Nephron (organoid): ENCODE data around the gene AGAP1.
A peak's percentile ranks its signal among the peaks of the same experiment; 100 is the strongest.

Experiments
- H3K27ac Mint-ChIP-seq, 3 experiments: 2 replicates each; pipeline ENCODE4 v1.8.0; 2020; ENCODE audit warnings: mixed read lengths in 3 of 3, mild to moderate bottlenecking in 2 of 3, moderate library complexity in 1 of 3
- H3K27me3 Mint-ChIP-seq: 2 replicates; pipeline ENCODE4 v1.8.0; 2021; ENCODE audit warnings: low read depth, mild to moderate bottlenecking, moderate library complexity, mixed read lengths
- H3K36me3 Mint-ChIP-seq: 2 replicates; pipeline ENCODE4 v1.8.0; 2020; ENCODE audit warnings: low read depth, mixed read lengths
- H3K4me1 Mint-ChIP-seq: 2 replicates; pipeline ENCODE4 v1.8.0; 2020; ENCODE audit warnings: mixed read lengths
- H3K4me3 Mint-ChIP-seq, 3 experiments: 2 replicates each; pipeline ENCODE4 v1.8.0; 2020; ENCODE audit warnings: mild to moderate bottlenecking in 3 of 3, mixed read lengths in 3 of 3, moderate library complexity in 2 of 3
- H3K9me3 Mint-ChIP-seq: 2 replicates; pipeline ENCODE4 v1.8.0; 2020; ENCODE audit warnings: mixed read lengths
- CTCF ChIP-seq, 3 experiments: fragments of 200-600 bp; sonication (generic); IDR thresholded peaks; one replicate each; pipeline ENCODE4 v1.5.0; 2021; ENCODE audit warnings: antibody characterized with exemption in 3 of 3; ENCODE audit not compliant: unreplicated experiment in 3 of 3

The AGAP1 gene

GRCh38 chr2:235855011-235855410 is 361.2 kb downstream of the AGAP1 start:
- Mint-ChIP-seq H3K27ac (no peak overlapping the region), H3K9me3 (no peaks in the 10 kb centered on the region), H3K36me3 (peaks cover 4% of the 10 kb centered on the region), H3K4me3 (no peak overlapping the region), H3K4me1 (no peaks in the 10 kb centered on the region), H3K27me3 (peaks cover 4% of the 10 kb centered on the region)
- TF ChIP-seq CTCF (IDR thresholded peaks at IDR 0.05; ENCODE audit: unreplicated experiment in 3 of 3): no peak

GRCh38 chr2:235856151-235856854 is 362.5 kb downstream of the AGAP1 start:
- Mint-ChIP-seq H3K36me3 (peaks cover 4% of the 10 kb centered on the region), H3K27ac (no peak overlapping the region), H3K9me3 (no peaks in the 10 kb centered on the region), H3K27me3 (no peaks in the 10 kb centered on the region), H3K4me3 (no peak overlapping the region), H3K4me1 (no peaks in the 10 kb centered on the region)
- no peak for TF ChIP-seq CTCF (IDR thresholded peaks at IDR 0.05; ENCODE audit: unreplicated experiment in 3 of 3)

GRCh38 chr2:235857598-235857997 is 363.8 kb downstream of the AGAP1 start:
- Mint-ChIP-seq H3K27me3 (no peaks in the 10 kb centered on the region), H3K4me1 (no peaks in the 10 kb centered on the region), H3K36me3 (peaks cover 4% of the 10 kb centered on the region), H3K4me3 (no peak overlapping the region), H3K27ac (no peak overlapping the region), H3K9me3 (no peaks in the 10 kb centered on the region)
- no peak for TF ChIP-seq CTCF (IDR thresholded peaks at IDR 0.05; ENCODE audit: unreplicated experiment in 3 of 3)

GRCh38 chr2:235858881-235859280 is 365.0 kb downstream of the AGAP1 start:
- Mint-ChIP-seq H3K4me1 (no peaks in the 10 kb centered on the region), H3K9me3 (no peaks in the 10 kb centered on the region), H3K27ac (no peak overlapping the region), H3K27me3 (no peaks in the 10 kb centered on the region), H3K4me3 (no peak overlapping the region), H3K36me3 (peaks cover 4% of the 10 kb centered on the region)
- TF ChIP-seq CTCF (IDR thresholded peaks at IDR 0.05; ENCODE audit: unreplicated experiment in 3 of 3): no peak

GRCh38 chr2:235859651-235860050 is 365.8 kb downstream of the AGAP1 start:
- peak overlapping the region in 2 of 3 experiments; percentile 32 to 50 for H3K27ac Mint-ChIP-seq
- TF ChIP-seq CTCF (IDR thresholded peaks at IDR 0.05; ENCODE audit: unreplicated experiment in 3 of 3): no peak
- peaks cover 3% of the 10 kb centered on the region for H3K36me3 Mint-ChIP-seq
- H3K4me1 Mint-ChIP-seq: no peaks in the 10 kb centered on the region
- no peaks in the 10 kb centered on the region for H3K9me3 Mint-ChIP-seq
- no peaks in the 10 kb centered on the region for H3K27me3 Mint-ChIP-seq
- no peak overlapping the region for H3K4me3 Mint-ChIP-seq

- no peak for TF ChIP-seq CTCF (IDR thresholded peaks at IDR 0.05; ENCODE audit: unreplicated experiment in 3 of 3)
- Mint-ChIP-seq H3K27ac (peak overlapping the region in 2 of 3 experiments; percentile 32 to 50), H3K27me3 (no peaks in the 10 kb centered on the region), H3K36me3 (no peaks in the 10 kb centered on the region), H3K9me3 (no peaks in the 10 kb centered on the region), H3K4me1 (no peaks in the 10 kb centered on the region), H3K4me3 (no peak overlapping the region)
These were observed 366.3 kb downstream of the AGAP1 start for GRCh38 chr2:235860111-235860510.
